K562 (cell line): ENCODE measurements around the gene SLC12A1. TPM values are rescaled to one million over a fixed set of nuclear protein-coding genes. Genes with fewer than 3 reads are reported as not detected.

Experiments
- ATAC-seq: fragments of 200-7000 bp; cut with Tn5 transposase; 3 replicates; pipeline ENCODE4 v1.9.1; 2020; ENCODE audit warnings: moderate library complexity
- BruUV-seq: library from RNA; stranded (reverse); fragments of 400-500 nt; replicated peaks from 2 replicates; lab custom pipeline; 2021; lab: Mats Ljungman, UMichigan
- CTCF ChIA-PET: fragments of 300-600 bp; formaldehyde crosslinking; extraction: SDS; loops from one replicate; lab custom pipeline; 2021; ENCODE audit warnings: low intra/inter-chr PET ratio; lab: Yijun Ruan, JAX
- POLR2A ChIA-PET: fragments of 300-600, 350-650 bp; sonication (Branson Sonifier 250); formaldehyde crosslinking; extraction: SDS; loops from one replicate; lab custom pipeline; 2021; ENCODE audit warnings: antibody characterized with exemption, inconsistent platforms; lab: Yijun Ruan, JAX
- DNase-seq, 4 experiments: peaks; one replicate each; pipeline versions ENCODE4 v3.0.0 to v3.0.0-alpha.2; 2011 to 2018; ENCODE audit warnings: low spot score in 3 of 4, mixed read lengths in 3 of 4; ENCODE audit errors: extremely low read depth in 1 of 4
- FAIRE-seq: peaks from 2 replicates; lab custom pipeline; 2011; peaks lifted over from hg19 to GRCh38; lab: Jason Lieb, UNC
- H2AFZ ChIP-seq: 2 replicates; pipeline ENCODE4 v1.6.0; 2011; ENCODE audit warnings: low read depth, low read length, control low read depth, inconsistent platforms
- H3K27ac ChIP-seq: fragments of 200-600 bp; 3 replicates; pipeline ENCODE4 v1.8.0; 2011; ENCODE audit warnings: low read depth, mild to moderate bottlenecking, control low read depth, inconsistent platforms, low read length, moderate library complexity, mixed read lengths; ENCODE audit errors: extremely low read depth
- H3K27me3 ChIP-seq, 2 experiments: fragments of 300-600 bp in 1 of 2; 2 replicates in 1 of 2; 3 replicates in 1 of 2; pipeline versions ENCODE4 v1.6.0 to v1.8.0; 2011; ENCODE audit warnings: inconsistent platforms in 2 of 2, low read length in 2 of 2, mild to moderate bottlenecking in 1 of 2, mixed read lengths in 1 of 2, moderate library complexity in 1 of 2; ENCODE audit not compliant: control insufficient read depth in 2 of 2, insufficient read depth in 2 of 2
- H3K36me3 ChIP-seq: fragments of 300-600 bp; 3 replicates; pipeline ENCODE4 v1.8.0; 2011; ENCODE audit warnings: mild to moderate bottlenecking, low read length, inconsistent platforms; ENCODE audit not compliant: control insufficient read depth, insufficient read depth
- H3K4me1 ChIP-seq, 2 experiments: fragments of 200-600 bp in 1 of 2; replicated peaks in 1 of 2; 2 replicates in 1 of 2; 3 replicates in 1 of 2; pipeline versions ENCODE4 v1.5.1 to v1.8.0; 2011; ENCODE audit warnings: inconsistent platforms in 2 of 2, low read length in 2 of 2, mild to moderate bottlenecking in 1 of 2, mixed read lengths in 1 of 2, moderate library complexity in 1 of 2; ENCODE audit not compliant: control insufficient read depth in 2 of 2, insufficient read depth in 2 of 2
- H3K4me2 ChIP-seq: 2 replicates; pipeline ENCODE4 v1.6.1; 2011; ENCODE audit warnings: low read length, control low read depth, inconsistent platforms, mixed read lengths; ENCODE audit not compliant: insufficient read depth
- H3K4me3 ChIP-seq: fragments of 200-600 bp; sonication (generic), shearing (Covaris generic); 2 replicates; pipeline ENCODE4 v1.5.1; 2016; ENCODE audit warnings: control low read depth, inconsistent platforms
- H3K79me2 ChIP-seq: fragments of 200-600 bp; 3 replicates; pipeline ENCODE4 v1.8.0; 2011; ENCODE audit warnings: low read length, inconsistent platforms; ENCODE audit not compliant: control insufficient read depth, insufficient read depth
- H3K9ac ChIP-seq, 2 experiments: 2 replicates each; pipeline versions ENCODE4 v1.6.0 to v1.6.1; 2011; ENCODE audit warnings: low read depth in 2 of 2, low read length in 2 of 2, control low read depth in 1 of 2, inconsistent platforms in 1 of 2, mild to moderate bottlenecking in 1 of 2, mixed read lengths in 1 of 2; ENCODE audit not compliant: insufficient read depth in 1 of 2
- H3K9me1 ChIP-seq: one replicate; pipeline ENCODE4 v1.6.0; 2011; ENCODE audit warnings: inconsistent platforms, mild to moderate bottlenecking, low read length, moderate library complexity; ENCODE audit not compliant: control insufficient read depth, insufficient read depth
- H3K9me3 ChIP-seq: replicated peaks from 2 replicates; pipeline ENCODE4 v1.5.1; 2011; ENCODE audit warnings: low read depth, low read length, inconsistent platforms; ENCODE audit not compliant: control insufficient read depth, insufficient read depth
- H4K20me1 ChIP-seq: replicated peaks from 2 replicates; pipeline ENCODE4 v1.6.1; 2011; ENCODE audit warnings: low read length, inconsistent platforms, mixed read lengths; ENCODE audit not compliant: control insufficient read depth, insufficient read depth
- CHD2 ChIP-seq: IDR thresholded peaks from 2 replicates; pipeline ENCODE4 v1.6.1; 2011; ENCODE audit warnings: low read depth, low read length
- E2F6 ChIP-seq, 2 experiments: IDR thresholded peaks; 2 replicates each; pipeline ENCODE4 v1.6.1; 2011; ENCODE audit warnings: borderline replicate concordance in 1 of 2, control low read depth in 1 of 2, low read depth in 1 of 2, low read length in 1 of 2, mild to moderate bottlenecking in 1 of 2, mixed read lengths in 1 of 2, moderate library complexity in 1 of 2; ENCODE audit not compliant: insufficient read depth in 1 of 2, insufficient read length in 1 of 2, poor library complexity in 1 of 2, severe bottlenecking in 1 of 2; ENCODE audit errors: extremely low read depth in 1 of 2
- L3MBTL2 ChIP-seq: fragments of 450-650 bp; IDR thresholded peaks from 2 replicates; pipeline ENCODE4 v1.6.1; 2016; ENCODE audit warnings: mild to moderate bottlenecking, moderate library complexity
- ZNF133 ChIP-seq: fragments of 250-450 bp; sonication (Bioruptor Pico); IDR thresholded peaks from 2 replicates; pipeline ENCODE4 v1.4.0; 2020; ENCODE audit warnings: mild to moderate bottlenecking
- WGBS: fragments of 100-300 bp; shearing (Covaris generic); methylation state at CpG from one replicate; pipeline ENCODE4 v1.1.6; 2016; ENCODE audit warnings: low coverage, mixed read lengths; ENCODE audit not compliant: insufficient coverage; ENCODE audit errors: missing lambda C conversion rate; 5-methylcytosine and 5-hydroxymethylcytosine counted together
- in situ Hi-C: fragments of 300-500 bp; cut with MboI; formaldehyde crosslinking; loops from 4 replicates; pipeline ENCODE4 v1.15.0; 2018; ENCODE audit warnings: inconsistent platforms, mixed read lengths
- intact Hi-C: fragments of 100-400 bp; cut with micrococcal nuclease; formaldehyde crosslinking; loops from 2 replicates; pipeline ENCODE4 v1.14.2; 2022
- polyA plus RNA-seq, 8 experiments: library from polyadenylated mRNA; depleted of rRNA in 4 of 8; stranded (reverse) in 5 of 8; unstranded in 3 of 8; fragments of >200 nt; fragmentation: Nextera tagmentation in 2 of 8; fragmentation: Illumina TruSeq in 1 of 8; extraction: Ambion mirVana in 2 of 8; extraction: Trizol in 1 of 8; gene quantifications; 2 replicates each; pipeline versions ENCODE4 v1.2.1 to v1.2.3, GENCODE V29; 2011 to 2014; ENCODE audit warnings: inconsistent platforms in 1 of 8, missing spikeins in 1 of 8
- total RNA-seq, 7 experiments: library from RNA; depleted of rRNA in 6 of 7; stranded (reverse); fragments of >200 nt in 6 of 7; fragmentation: Illumina TruSeq in 2 of 7; extraction: Trizol in 2 of 7; gene quantifications; 2 replicates each; pipeline versions ENCODE4 v1.2.1 to v1.2.3, GENCODE V29; 2011 to 2021; ENCODE audit warnings: low replicate concordance in 1 of 7
- TF ChIP-seq, protein P1 (sequence below): sonication (generic); formaldehyde crosslinking; IDR thresholded peaks from 2 replicates; pipeline ENCODE4 v1.8.0; 2023; ENCODE audit warnings: mild to moderate bottlenecking, missing genetic modification reagents

Gene SLC12A1
- total and polyA plus RNA-seq, 9 of the 15 experiments (the other 6 are each of a cell fraction or from before 2014, with no cell fraction given), result not detected

DNA sequence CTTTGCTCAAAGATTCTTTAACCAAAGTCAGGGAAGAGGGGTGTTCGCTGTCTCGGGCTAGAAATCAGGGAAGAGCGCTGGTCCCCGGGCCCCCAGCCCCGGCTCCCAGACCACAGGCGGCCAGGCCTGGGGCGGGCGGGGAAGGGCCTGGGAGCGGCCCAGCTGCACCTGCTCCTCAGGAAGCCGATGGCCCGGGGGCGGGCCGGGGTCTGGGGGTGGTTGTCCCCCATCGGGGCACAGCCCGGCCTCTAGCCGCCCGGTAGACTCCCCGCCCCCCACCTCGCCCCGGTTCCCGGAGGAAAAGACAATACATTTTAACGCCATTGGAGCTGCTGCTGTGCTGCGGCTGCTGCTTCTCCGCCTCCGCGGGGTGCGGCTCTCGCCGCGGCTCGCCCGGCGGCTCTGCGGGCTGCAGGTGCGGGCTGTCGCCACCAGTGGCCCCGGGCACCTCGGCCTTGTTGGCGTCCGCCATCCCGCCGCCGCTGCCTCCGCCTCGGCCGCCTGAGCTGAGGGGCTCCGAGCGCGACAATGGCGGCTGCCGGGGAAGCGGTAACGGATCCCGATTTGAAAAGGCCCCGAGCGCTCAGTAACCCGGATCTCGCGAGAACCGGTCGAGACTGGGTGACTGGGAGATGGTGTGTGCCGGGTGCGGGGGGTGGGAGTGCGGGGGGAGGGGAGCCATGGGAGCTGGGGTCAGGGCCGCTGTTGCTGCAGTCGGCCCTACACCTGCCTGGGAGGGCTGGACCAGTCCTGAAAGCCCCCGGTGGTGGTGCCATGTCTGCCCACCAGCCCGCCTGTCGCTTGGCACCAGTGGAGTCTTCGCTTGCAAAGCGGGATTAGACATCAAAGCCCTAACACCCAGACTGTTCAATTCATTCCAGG, 28.1 kb upstream of the SLC12A1 start, which contains the start of gene MYEF2:
Gene MYEF2 (minus strand): TSS at position 530 of the 882 bp plus-strand sequence. CDS start 58 bp downstream, at position 472.
- H3K9me3 ChIP-seq, result no peaks in the 10 kb centered on the region
- POLR2A ChIA-PET, result no interaction called here
- in situ Hi-C loops, result no loop called here
- 4% methylated on average over 39 of the region's 71 CpGs for WGBS
- DNase-seq (peak in 3 of 4 experiments; percentile 3 to 7 (median 6)), ATAC-seq (peak; percentile 70), FAIRE-seq (no peak)
- no peaks in the 10 kb centered on the region for H3K9me1 ChIP-seq
- no TSS peak for BruUV-seq
- no peak within 1 kb of the TSS for H2AFZ ChIP-seq
- no peaks in the 10 kb centered on the region for H3K27me3 ChIP-seq
- no peaks in the 10 kb centered on the region for H4K20me1 ChIP-seq
- H3K27ac ChIP-seq, result no peak within 1 kb of the TSS
- CTCF ChIA-PET, result no interaction called here
- H3K79me2 ChIP-seq, result no peaks in the 10 kb centered on the region
- peak within 1 kb of the TSS in 1 of 2 experiments; percentile 17; a peak in 1 of 4 replicates for H3K9ac ChIP-seq
- peaks cover 0 to 6% of the 10 kb centered on the region in 2 experiments; a peak in 2 of 5 replicates for H3K4me1 ChIP-seq
- intact Hi-C loops, result no loop called here
- H3K4me2 ChIP-seq, result peak within 1 kb of the TSS; percentile 11; the same call in 1 of the 2 replicates
- peak within 1 kb of the TSS; percentile 15; the same call in 1 of the 2 replicates for H3K4me3 ChIP-seq
- H3K36me3 ChIP-seq, result no peaks in the 10 kb centered on the region
- TF ChIP-seq, protein P1, sequence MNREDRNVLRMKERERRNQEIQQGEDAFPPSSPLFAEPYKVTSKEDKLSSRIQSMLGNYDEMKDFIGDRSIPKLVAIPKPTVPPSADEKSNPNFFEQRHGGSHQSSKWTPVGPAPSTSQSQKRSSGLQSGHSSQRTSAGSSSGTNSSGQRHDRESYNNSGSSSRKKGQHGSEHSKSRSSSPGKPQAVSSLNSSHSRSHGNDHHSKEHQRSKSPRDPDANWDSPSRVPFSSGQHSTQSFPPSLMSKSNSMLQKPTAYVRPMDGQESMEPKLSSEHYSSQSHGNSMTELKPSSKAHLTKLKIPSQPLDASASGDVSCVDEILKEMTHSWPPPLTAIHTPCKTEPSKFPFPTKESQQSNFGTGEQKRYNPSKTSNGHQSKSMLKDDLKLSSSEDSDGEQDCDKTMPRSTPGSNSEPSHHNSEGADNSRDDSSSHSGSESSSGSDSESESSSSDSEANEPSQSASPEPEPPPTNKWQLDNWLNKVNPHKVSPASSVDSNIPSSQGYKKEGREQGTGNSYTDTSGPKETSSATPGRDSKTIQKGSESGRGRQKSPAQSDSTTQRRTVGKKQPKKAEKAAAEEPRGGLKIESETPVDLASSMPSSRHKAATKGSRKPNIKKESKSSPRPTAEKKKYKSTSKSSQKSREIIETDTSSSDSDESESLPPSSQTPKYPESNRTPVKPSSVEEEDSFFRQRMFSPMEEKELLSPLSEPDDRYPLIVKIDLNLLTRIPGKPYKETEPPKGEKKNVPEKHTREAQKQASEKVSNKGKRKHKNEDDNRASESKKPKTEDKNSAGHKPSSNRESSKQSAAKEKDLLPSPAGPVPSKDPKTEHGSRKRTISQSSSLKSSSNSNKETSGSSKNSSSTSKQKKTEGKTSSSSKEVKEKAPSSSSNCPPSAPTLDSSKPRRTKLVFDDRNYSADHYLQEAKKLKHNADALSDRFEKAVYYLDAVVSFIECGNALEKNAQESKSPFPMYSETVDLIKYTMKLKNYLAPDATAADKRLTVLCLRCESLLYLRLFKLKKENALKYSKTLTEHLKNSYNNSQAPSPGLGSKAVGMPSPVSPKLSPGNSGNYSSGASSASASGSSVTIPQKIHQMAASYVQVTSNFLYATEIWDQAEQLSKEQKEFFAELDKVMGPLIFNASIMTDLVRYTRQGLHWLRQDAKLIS, result no peak
- TF ChIP-seq CHD2 (peak; percentile 84), ZNF133 (CRISPR knock-in tag) (no peak), L3MBTL2 (peak; percentile 62; the same call in 1 of the 2 replicates), E2F6 (IDR thresholded peaks at IDR 0.05; ENCODE audit: borderline replicate concordance in 1 of 2, extremely low read depth in 1 of 2, insufficient read depth in 1 of 2, insufficient read length in 1 of 2, low read depth in 1 of 2, low read length in 1 of 2, poor library complexity in 1 of 2, severe bottlenecking in 1 of 2) (peak in 1 of 2 experiments; percentile 25)
